Measurements from ENCODE around the gene RIMKLB. TPM values are rescaled to one million over a fixed set of nuclear protein-coding genes. Genes with fewer than 3 reads are reported as not detected.

RIMKLB gene
- total RNA-seq, 2 experiments from 2014 or later: 1.1 to 2.1 TPM

Other genes starting within 250 kb of the RIMKLB start
- gene CLEC6A, start 242.0 kb upstream of the RIMKLB start, total RNA-seq: not detected
- gene CLEC4D, start 184.5 kb upstream of the RIMKLB start, total RNA-seq: not detected
- gene CLEC4E, start 157.1 kb upstream of the RIMKLB start, total RNA-seq: not detected
- gene AICDA, start 85.1 kb upstream of the RIMKLB start, total RNA-seq: not detected
- not detected for gene MFAP5, start 35.2 kb upstream of the RIMKLB start, total RNA-seq
- gene A2ML1, start 124.6 kb downstream of the RIMKLB start, total RNA-seq: not detected
- gene PHC1, start 216.5 kb downstream of the RIMKLB start, total RNA-seq: 1 to 10 TPM; 5.1 to 9.2 TPM